Activated T-helper 1 cell treated with Interleukin-2 at 50 U/mL for 16 hours (primary cell): ENCODE results near the gene RPS23.
"Not testable (repeated sequence)": the region's sequence is repeated elsewhere in the genome, so short reads cannot be mapped to it uniquely, and the experiment has no call there.

Experiments used
- DNase-seq: peaks from one replicate; pipeline ENCODE4 v3.0.0-alpha.2; 2020; ENCODE audit warnings: low read depth

The RPS23 gene

DNA sequence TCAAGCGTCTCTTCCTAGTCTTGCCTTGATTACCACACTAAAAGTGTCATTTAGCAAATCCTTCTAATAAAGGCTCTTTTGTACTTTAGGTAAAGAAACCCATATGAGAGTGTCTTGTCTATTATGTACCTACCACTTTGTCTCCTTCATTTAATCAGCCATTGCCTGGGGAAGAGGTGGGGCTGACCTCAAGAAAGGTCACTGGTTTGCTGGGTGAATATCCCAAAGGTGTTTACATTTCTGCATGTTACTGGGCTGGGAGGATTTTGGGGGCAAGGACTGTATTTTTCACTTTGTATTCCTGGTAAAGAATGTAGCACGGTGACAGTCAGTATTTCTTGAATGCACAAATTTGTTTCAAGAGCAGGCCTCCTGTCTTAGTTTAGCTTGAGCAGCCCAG, 11.9 kb upstream of the RPS23 start:
- DNase-seq: no peak

DNA sequence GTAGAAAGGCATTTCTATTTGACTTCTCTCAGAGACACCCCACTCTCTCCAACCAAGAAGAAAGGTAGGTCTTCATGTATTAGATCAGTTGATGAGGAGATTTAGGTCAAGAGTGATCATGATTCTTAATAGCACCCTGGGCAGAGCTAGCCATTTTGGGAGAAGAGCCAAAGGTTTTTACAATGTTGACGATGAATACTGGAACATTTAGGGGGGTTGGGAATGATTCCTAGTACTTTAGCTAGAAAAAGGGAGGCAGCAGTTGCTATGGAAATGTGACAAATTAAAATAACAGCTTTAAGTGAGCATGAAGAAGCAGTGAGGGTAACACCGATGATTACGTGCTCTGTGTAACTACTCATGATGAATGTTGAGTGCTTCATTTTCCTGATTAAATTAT, 9.5 kb upstream of the RPS23 start:
- no peak for DNase-seq

DNA sequence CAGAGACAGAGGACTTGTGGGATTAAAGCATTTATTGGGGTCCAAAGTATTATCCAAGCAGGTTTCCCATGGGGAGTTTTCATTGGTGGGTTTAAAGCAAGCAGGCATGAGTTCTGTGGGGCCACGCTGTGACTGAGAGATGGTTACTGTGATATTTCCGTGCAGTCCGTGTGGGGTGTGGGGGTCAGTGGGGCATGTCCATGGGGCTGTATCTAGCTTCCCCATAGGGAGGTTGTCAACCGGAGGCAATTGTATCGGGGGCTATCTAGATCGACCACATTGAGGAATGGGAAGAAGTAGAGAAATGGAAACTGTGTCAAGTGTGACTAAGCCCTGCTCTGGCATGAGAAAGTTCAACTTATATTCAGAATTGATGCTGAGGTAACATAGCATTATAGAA, 7.1 kb upstream of the RPS23 start:
- DNase-seq: no peak

DNA sequence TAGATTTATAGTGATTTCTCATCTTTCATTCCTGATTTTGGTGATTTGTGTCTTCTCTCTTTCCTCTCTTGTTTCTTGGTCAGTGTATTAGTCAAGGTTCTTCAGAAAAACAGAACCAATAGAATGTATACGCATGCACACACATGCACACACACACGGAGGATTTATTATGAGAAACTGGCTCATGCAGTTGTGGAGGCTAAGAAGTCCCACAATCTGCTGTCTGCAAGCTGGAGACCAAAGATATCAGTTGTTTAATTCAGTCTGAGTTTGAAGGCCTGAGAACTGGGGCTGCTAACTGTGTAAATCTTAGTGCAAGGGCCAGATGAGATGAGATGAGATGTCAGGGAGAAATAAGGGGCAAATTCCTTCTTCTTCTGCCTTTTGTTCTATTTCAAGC, 5.7 kb upstream of the RPS23 start:
- DNase-seq: no peak

DNA sequence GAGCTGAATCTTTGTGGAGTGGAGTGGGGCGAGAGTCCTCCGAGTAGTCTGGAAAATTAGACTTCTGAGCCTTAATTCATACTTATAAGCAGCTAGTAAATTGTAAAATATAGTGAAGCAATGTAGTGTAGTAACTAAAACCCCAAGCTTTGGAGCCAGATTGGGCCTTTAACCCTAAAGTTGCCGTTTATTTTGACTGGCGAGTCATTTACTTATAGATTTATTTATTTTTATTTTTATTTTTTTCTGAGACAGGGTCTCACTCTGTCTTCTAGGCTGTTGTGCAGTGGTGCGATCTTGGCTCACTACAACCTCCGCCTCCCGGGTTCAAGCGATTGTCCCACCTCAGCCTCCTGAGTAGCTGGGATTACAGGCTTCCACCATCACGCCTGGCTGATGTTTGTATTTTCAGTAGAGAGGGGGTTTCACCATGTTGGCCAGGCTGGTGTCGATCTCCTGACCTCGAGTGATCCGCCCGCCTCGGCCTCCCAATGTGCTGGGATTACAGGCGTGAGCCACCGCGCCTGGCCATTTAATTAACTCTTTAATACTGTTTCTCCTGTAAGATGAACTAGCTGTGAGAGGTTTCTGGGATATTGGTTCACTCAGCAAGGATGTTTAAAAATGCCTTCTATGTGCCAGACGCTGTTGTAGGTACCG, 687 bp upstream of the RPS23 start:
- DNase-seq: no peak

DNA sequence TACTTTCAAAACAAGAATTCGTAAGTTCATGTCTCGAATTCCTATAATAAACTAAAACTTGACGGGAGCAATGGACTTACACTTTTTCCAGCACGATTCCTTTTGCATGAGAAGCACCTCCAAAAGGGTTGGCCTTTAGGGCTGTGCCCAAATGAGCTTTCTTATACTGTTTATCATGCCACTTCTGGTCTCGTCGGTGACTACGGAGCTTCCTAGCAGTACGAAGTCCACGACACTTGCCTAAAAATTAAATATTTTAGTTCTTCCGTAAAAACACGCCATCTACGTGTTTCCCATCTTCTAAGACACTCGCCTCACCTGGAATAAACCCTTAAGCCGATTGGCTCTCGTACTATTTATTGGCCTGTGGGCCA, 554 bp downstream of the RPS23 start:
- no peak for DNase-seq

DNA sequence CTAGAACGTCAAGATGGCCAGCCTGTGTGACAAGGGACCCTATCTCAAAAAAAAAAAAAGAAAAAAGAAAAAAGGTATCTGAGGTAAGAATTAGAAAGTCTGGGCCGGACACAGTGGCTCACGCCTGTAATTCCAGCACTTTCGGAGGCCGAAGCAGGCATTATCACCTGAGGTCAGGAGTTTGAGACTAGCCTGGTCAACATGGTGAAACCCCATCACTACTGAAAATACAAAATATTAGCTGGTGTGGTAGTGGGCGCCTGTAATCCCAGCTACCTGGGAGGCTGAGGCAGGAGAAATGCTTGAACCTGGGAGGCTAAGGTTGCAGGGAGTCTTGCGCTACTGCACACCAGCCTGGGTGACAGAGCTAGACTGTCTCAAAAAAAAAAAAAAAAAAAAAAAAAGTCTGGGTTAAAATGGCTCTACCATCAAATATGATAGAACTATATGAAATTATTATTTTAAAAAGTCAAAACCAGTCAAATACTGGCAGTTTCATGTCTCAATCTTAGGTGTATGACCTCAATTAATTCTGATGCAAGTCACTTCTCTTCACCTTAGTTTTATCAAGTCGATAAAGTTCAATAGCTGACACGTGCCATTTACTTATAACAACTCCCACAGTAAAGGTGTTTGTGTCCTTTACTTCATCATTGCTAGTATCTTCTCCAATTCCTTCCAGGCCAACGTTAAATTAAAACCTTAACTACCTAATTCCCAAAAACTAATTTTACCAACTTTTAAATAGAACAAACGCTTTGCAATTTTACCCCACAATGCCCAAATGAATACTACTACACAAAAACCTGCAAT, 1.1 kb downstream of the RPS23 start:
- DNase-seq: no peak

DNA sequence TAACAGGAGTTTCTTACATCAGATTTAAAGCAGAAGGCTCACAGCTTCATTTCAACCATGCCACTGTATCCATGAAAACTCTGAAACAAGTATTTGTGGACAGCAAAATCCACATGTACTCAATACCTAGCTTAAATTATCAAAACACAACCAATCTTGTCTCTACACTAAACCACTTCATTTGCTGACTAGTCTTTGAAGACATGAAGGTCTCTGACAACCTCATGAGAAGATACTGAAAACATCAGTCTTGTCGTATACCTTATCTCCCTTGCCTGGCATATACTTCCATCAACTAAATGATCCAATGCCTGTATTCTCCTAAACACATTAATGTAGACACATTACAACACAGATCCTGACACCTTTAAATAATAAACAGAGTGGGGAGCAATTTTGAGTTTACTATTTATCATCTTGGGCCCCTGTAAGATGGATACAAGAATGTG, 2.9 kb downstream of the RPS23 start:
- no peak for DNase-seq

DNA sequence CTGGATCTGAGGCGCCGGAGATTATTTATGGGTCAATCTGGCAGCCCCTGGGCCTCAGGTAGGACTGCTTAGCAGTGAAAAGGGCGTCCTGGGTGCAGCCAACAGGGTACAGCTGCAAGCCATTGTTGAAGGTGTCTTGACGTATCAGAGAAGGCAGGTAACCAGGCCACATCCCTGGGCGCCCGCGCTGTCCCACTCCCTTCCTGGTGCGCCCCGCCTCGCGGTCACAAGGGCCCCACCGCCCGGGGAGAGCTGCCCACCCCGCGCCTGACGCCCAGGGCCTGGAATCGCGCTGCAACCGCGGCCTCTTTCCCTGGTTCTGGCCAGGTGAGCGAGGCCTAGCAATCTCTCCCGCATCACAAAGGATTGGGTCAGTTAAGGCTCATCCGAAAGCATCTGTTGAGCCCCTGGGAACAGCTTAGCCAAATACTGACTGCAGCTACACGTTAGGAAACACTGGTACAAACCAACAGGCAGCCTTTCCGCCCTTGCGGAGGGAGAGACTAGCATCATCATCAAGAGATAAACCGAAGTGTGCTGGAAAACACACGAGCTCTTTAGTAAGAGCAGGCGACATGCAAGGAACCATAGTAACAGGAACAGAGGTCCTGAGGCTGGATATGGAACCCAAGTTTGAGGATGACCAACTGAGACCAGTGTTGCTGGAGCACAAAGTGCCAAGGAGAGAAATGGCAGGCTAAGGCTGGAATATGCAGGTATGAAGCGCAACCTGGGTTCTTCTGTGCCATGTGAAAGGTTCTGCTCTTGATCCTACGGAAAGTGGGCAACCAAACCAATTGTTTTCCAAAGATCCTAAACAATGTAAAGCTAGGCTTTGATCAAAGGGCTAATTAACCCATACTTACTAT, 3.6 kb downstream of the RPS23 start:
- DNase-seq: no peak

DNA sequence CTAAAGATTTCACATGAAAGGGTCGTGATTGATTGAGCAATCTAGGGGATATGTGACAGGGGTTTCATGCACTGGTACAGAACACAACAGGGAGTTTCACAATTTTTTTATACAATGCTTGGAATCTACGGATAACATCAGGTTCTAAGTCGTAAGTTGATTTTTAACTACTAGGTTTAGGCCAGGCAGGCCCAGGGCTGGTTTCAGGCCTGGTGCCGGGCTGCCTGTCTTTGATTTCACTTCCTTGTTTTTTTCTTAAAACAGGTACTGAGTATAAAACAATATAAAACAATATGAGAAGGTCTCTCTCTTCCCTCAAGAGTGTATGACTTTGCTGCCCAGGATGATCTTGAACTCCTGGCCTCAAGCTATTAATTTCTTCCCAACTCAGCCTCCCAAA, 4.7 kb downstream of the RPS23 start:
- DNase-seq: not testable (repeated sequence)

DNA sequence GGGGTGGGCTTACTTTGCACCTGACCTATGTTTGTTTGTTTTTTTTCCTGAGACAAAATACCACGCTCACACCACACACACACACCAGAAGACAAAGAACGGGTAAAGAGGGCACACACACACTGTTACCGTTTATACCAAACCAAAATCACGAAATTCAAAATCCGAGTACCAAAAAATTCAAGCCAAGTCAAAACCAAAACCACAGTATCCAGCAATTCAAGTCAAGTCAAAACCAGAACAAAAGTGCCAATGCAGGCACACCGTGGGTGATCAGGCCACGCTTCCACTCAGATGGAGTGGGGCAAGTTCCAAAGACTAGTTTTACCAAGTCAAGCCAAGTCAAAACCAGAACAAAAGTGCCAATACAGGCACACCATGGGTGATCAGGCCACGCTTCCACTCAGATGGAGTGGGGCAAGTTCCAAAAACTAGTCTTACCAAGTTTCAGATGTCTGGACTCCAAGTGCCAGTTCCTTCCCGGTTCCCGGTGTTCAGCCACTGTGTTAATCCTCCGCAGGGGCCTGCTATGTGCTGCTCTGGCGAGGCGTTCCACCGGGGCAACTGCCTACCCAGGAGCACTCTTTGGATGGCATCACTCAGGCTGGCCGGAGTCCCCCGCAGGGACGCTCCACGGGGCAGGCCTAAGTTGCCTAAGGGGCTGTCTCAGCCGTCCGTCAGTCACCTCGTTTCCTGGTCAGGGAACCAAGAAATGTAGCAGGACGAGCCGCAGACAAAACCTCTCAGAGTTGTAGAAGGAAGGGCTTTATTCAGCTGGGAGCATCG, 5.4 kb downstream of the RPS23 start:
- not testable (repeated sequence) for DNase-seq

DNA sequence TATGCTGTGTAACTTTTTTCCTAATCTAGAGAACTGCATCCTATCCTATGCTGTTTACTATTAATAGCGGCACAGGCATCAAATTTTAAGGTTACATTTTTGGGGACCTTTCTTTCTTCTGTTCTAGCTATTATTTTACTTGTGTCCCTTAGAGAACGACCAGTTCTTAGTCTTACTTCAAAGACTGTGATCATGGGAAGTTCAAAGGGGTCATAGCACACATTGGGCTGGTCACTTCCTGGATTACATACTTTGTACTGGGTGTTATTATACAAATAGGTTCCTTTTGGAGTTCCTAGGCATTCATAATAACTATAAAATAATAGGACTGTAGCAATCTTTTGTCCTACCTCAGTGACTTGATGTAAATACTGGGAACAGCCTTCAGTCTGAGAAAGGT, 8.8 kb downstream of the RPS23 start:
- DNase-seq: not testable (repeated sequence)

DNA sequence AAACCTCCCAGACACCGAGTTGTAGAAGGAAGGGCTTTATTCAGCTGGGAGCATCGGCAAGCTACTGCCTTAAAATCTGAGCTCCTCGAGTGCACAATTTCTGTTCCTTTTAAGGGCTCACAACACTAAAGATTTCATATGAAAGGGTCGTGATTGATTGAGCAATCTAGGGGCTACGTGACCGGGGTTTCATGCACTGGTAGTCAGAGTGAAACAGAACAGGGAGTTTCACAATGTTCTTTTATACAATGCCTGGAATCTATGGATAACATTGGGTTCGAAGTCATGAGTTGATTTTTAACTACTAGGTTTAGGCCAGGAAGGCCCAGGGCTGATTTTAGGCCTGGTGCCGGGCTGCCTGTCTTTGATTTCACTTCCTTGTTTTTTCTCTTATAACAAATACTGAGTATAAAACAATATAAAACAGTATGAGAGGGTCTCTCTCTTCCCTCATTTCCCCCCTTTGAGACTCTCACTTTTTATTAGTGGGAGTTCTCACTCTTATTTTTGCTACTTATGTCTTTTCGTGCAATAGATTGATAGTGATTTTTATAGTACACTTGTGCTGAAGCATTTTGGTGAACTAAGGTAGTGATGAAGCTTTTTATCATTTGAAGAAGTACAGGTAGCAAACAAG, 10.7 kb downstream of the RPS23 start:
- not testable (repeated sequence) for DNase-seq

DNA sequence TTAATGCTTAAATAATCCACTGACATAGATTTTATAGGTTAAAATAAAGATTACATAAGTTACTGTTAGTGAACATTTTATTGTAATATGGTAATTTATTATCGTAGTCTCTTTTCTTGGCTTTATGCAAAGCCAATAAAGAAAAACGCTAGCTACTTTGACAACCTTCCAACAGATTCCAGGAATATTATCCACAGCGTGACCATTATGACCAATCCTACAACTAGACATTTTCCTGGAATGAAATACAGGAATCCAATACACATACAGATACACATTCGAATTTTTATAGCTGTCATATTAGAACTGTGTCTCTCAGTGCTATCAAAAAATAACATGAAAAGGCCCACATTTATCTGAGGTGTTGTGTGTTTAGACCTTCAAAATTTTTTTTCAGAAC, 13.1 kb downstream of the RPS23 start:
- no peak for DNase-seq

DNA sequence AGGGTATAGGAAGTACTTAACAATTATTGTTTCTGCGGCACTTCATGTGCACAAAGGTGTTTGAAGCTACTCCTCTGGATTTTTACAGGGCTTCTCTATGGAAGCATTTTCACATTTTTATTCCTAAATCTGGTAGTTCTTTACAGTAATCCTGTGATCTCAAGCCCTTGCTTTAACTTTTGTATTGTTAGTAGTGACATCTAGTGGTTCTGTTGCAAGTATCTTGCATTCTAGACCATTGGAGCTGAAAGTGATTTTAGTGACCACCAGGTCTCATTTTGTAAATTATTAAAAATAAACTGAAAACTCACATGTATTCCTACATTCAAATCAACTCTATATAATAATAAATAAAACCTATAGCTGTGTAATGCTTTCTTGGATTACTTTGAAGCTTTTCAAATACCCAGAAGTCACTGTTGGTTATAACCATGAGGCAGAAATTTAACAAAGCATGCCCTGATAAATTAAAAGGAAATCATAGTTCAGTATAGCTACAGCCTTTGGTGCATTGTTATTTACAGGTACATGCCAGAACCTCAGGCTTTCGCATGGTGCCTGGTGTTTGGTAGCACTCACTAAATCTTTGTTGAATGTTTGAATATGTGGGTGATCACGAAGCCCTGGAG, 18.9 kb downstream of the RPS23 start:
- DNase-seq: no peak

DNA sequence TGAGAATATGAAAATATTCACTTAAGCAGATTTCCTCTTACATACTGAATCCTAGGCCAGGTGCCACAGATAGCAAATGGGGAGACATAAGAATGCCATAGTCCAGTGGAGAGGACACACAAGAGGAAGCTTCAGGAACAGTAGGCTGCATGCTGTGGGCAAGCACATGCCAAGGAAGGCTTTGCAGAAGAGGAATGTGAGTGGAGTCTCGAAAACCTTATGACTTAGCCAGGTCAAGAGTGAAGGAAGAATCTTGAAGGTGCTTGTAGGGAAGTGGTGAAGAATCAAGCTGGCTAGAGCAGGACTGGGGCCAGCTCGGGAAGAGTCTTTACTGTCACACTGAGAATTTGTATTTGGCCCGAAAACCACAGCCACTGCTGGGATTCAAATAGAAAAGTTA, 20.4 kb downstream of the RPS23 start:
- DNase-seq: no peak

DNA sequence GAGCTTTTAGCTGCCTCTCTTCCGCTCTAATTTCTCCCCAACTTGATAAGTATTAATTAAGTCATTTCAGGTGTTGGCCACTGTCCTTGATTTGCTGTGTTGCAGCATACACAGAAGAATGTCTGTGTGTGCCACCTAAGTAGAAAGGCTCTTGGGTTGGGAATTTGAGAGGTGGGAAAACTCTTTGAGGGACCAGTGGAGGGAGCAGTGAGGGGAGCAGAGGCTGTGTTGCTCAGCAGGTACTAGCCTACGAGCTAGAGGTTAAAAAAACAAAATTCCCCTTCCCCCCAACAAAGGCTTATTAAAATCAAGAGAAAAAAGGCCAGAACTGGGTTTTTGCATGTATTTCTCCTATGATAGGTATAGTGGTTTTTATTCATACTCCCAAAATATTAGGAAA, 20.9 kb downstream of the RPS23 start:
- no peak for DNase-seq

DNA sequence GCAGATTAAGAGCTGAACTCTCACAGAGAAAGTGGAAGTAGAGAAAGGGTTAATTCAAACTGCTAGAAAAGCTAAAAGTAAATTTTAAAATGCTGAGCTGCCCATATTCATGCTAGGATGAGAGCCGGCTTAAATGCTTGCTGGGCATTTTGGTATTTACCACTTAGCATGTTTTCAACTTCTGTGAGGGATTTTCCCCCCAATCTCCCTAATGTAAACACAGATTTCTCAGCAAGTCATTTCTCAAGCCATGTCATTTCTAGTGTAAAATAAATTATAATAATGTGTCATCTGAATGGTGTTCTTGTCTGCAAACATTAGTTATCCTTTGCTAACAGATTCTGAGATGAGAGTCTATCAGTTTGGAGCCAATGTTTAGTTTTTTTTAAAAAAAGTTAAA, 22.3 kb downstream of the RPS23 start:
- DNase-seq: no peak

DNA sequence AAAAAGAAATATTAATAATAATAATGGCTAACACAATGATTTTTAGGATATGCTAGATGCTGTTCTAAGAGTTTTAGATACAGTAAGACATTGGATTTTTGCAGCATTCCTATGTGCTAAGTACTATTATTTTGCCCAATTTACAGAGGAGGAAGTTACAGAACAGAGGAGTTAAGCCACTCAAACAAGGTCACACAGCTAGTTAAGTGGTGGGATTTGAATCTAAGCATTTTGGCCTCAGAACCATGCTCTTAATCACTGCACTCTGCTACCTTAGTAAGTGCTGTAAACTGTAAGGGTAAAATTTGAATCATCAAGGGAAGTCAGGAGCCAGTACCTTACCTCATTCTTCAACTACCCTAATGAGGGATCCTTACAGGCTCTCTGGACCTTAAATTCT, 25.4 kb downstream of the RPS23 start:
- no peak for DNase-seq

DNA sequence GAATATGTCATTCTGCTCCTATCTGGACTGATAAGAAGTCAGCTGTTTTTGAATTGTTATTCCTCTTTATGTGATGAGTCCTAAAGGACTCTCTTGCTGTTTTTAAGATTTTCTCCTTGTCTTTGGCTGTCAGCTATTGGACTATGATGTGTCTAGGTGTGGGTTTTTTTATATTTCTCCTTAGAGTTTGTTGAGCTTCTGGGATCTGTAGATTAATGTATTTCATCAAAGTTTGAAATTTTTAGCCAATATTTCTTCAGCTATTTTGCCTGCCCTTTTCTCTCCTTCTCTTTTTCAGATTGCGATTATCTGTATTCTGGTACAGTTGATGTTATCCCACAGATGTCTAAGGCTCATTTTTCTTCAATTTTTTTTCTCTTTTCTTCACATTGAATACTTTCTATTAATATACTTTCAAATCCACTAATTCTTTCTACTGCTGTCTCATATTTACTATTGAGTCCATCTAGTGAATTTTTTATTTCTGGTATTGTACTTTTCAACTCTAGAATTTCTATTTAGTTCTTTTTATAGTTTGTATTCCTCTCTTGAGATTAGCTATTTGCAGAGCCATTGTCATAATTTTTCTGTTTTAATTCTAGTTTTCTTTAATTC, 31.1 kb downstream of the RPS23 start:
- DNase-seq: no peak
